Nephron (organoid): Measurements from ENCODE around the gene BDH1.

ENCODE experiments used
- H3K27ac Mint-ChIP-seq, 3 experiments: 2 replicates each; pipeline ENCODE4 v1.8.0; 2020; ENCODE audit warnings: mixed read lengths in 3 of 3, mild to moderate bottlenecking in 2 of 3, moderate library complexity in 1 of 3
- H3K27me3 Mint-ChIP-seq: 2 replicates; pipeline ENCODE4 v1.8.0; 2021; ENCODE audit warnings: low read depth, mild to moderate bottlenecking, moderate library complexity, mixed read lengths
- H3K36me3 Mint-ChIP-seq: 2 replicates; pipeline ENCODE4 v1.8.0; 2020; ENCODE audit warnings: low read depth, mixed read lengths
- H3K4me1 Mint-ChIP-seq: 2 replicates; pipeline ENCODE4 v1.8.0; 2020; ENCODE audit warnings: mixed read lengths
- H3K4me3 Mint-ChIP-seq, 3 experiments: 2 replicates each; pipeline ENCODE4 v1.8.0; 2020; ENCODE audit warnings: mild to moderate bottlenecking in 3 of 3, mixed read lengths in 3 of 3, moderate library complexity in 2 of 3
- H3K9me3 Mint-ChIP-seq: 2 replicates; pipeline ENCODE4 v1.8.0; 2020; ENCODE audit warnings: mixed read lengths
- TF ChIP-seq, protein P1 (sequence below), 3 experiments: fragments of 200-600 bp; sonication (generic); IDR thresholded peaks; one replicate each; pipeline ENCODE4 v1.5.0; 2021; ENCODE audit warnings: antibody characterized with exemption in 3 of 3; ENCODE audit not compliant: unreplicated experiment in 3 of 3

Gene BDH1

GRCh38 chr3:197598404-197598980 lies 42.7 kb upstream of the BDH1 start:
- H3K4me1 Mint-ChIP-seq: peaks cover 6% of the 10 kb centered on the region
- H3K36me3 Mint-ChIP-seq: peaks cover 20% of the 10 kb centered on the region
- no peaks in the 10 kb centered on the region for H3K27me3 Mint-ChIP-seq
- no peak overlapping the region for H3K4me3 Mint-ChIP-seq
- no peak overlapping the region for H3K27ac Mint-ChIP-seq
- peaks cover 4% of the 10 kb centered on the region for H3K9me3 Mint-ChIP-seq
- TF ChIP-seq, protein P1, sequence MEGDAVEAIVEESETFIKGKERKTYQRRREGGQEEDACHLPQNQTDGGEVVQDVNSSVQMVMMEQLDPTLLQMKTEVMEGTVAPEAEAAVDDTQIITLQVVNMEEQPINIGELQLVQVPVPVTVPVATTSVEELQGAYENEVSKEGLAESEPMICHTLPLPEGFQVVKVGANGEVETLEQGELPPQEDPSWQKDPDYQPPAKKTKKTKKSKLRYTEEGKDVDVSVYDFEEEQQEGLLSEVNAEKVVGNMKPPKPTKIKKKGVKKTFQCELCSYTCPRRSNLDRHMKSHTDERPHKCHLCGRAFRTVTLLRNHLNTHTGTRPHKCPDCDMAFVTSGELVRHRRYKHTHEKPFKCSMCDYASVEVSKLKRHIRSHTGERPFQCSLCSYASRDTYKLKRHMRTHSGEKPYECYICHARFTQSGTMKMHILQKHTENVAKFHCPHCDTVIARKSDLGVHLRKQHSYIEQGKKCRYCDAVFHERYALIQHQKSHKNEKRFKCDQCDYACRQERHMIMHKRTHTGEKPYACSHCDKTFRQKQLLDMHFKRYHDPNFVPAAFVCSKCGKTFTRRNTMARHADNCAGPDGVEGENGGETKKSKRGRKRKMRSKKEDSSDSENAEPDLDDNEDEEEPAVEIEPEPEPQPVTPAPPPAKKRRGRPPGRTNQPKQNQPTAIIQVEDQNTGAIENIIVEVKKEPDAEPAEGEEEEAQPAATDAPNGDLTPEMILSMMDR (IDR thresholded peaks at IDR 0.05; ENCODE audit: unreplicated experiment in 3 of 3): no peak

DNA sequence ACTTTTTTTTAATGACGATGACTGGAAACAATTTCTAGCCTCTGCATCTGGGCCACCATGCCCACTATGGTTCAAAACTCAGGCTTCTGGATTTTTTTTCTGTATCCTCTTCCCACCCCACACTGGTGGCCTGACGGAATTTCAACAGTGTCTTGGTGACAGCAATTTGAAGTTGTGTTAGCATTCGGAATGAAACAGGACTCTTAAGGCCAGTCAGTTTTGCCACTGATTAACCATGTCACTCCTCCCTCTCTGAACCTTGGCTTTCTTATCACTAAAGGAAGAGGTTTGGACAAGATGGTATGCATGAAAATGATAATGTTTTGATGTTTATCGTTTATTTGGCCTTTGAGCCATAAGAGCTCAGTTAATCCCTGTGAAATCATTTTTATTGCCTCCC lies 41.6 kb upstream of the BDH1 start:
- TF ChIP-seq, protein P1 (IDR thresholded peaks at IDR 0.05; ENCODE audit: unreplicated experiment in 3 of 3): no peak
- no peaks in the 10 kb centered on the region for H3K9me3 Mint-ChIP-seq
- no peak overlapping the region for H3K4me3 Mint-ChIP-seq
- no peaks in the 10 kb centered on the region for H3K27me3 Mint-ChIP-seq
- no peak overlapping the region for H3K27ac Mint-ChIP-seq
- H3K4me1 Mint-ChIP-seq: peaks cover 6% of the 10 kb centered on the region
- peaks cover 9% of the 10 kb centered on the region for H3K36me3 Mint-ChIP-seq

DNA sequence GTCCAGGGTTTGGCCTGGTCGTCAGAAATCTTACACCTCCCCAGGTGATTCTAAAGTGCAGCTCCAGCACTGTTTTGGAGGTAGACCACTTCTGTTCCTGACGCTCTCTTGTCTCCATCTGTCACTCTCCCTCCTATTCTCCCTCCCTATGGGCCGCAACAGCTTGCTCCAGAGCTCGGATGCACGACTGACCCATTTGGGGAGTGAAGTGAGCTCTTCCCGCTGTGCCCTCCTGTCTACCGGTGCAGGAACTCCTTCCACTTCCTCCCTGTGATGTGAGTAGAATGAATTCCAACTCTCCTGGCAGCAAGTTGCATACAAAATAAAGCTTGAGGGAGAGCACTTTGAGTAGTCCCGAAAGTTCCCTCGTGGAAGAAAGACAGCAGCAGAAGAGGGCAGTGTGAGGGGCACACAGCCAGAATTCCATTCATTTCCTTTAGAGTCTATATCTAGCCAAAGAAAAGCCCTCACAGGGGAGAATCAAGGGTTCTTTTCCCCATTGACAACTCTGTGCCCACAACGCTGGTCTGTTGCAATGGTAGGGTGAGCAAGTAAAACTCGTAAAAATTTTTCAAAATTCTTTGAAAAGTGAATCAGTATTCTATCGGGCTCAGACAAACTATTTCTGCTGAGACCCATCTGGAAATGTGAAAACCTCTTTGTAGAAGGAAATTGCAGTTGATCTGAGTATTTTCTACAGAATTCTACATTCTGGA lies 39.9 kb upstream of the BDH1 start:
- Mint-ChIP-seq H3K27me3 (no peaks in the 10 kb centered on the region), H3K9me3 (no peaks in the 10 kb centered on the region), H3K4me1 (peaks cover 6% of the 10 kb centered on the region), H3K4me3 (no peak overlapping the region), H3K36me3 (peaks cover 3% of the 10 kb centered on the region), H3K27ac (no peak overlapping the region)
- TF ChIP-seq, protein P1 (IDR thresholded peaks at IDR 0.05; ENCODE audit: unreplicated experiment in 3 of 3): no peak

GRCh38 chr3:197593046-197593380 lies 37.2 kb upstream of the BDH1 start:
- no peak overlapping the region for H3K27ac Mint-ChIP-seq
- H3K9me3 Mint-ChIP-seq: no peaks in the 10 kb centered on the region
- H3K27me3 Mint-ChIP-seq: no peaks in the 10 kb centered on the region
- TF ChIP-seq, protein P1 (IDR thresholded peaks at IDR 0.05; ENCODE audit: unreplicated experiment in 3 of 3): no peak
- no peaks in the 10 kb centered on the region for H3K4me1 Mint-ChIP-seq
- no peaks in the 10 kb centered on the region for H3K36me3 Mint-ChIP-seq
- no peak overlapping the region for H3K4me3 Mint-ChIP-seq

DNA sequence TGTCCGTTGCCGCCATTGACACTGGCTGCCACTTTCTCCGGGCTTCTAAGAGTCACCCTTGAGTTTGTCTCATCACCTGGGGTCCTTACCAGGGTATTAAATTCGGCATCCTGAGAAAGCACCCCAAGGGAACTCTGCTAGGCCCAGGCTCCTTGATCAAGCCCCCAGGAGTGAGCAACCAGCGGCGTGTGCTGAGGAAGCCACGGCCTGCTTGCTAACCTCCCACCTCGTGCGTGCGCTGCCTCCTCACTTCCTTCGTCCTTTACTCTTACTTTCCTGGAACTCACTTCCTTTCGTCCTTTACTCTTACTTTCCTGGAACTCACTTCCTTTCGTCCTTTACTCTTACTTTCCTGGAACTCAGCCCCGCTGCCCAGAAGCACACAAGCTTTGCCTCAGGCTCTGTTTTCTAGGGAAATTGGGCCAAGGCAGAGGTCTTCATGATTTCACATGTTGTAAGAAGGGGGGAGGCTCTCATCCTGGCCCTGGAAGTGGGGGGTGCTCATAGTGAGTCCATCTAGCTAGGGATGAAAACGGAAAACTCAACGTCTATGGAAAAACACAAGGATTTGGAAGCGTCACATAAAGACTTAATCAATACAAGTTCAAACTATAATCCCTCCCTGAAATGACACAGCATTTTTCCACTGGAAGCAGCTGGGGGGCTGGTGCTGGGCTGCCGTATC lies 36.7 kb upstream of the BDH1 start:
- no peaks in the 10 kb centered on the region for H3K36me3 Mint-ChIP-seq
- H3K9me3 Mint-ChIP-seq: no peaks in the 10 kb centered on the region
- H3K27ac Mint-ChIP-seq: no peak overlapping the region
- TF ChIP-seq, protein P1 (IDR thresholded peaks at IDR 0.05; ENCODE audit: unreplicated experiment in 3 of 3): no peak
- no peaks in the 10 kb centered on the region for H3K27me3 Mint-ChIP-seq
- no peaks in the 10 kb centered on the region for H3K4me1 Mint-ChIP-seq
- H3K4me3 Mint-ChIP-seq: no peak overlapping the region
